Measurements from ENCODE around the gene PSMD8.

- no peak for TF ChIP-seq CTCF (IDR thresholded peaks at IDR 0.05 in 4 of 5, conservative IDR thresholded peaks at IDR 0.05 in 1 of 5)
- no peak for TF ChIP-seq POLR2A (IDR thresholded peaks at IDR 0.05)
These were observed 38.1 kb downstream of the PSMD8 start for GRCh38 chr19:38412491-38412890.
